ENCODE measurements around the gene R3HCC1L. TPM values are rescaled to one million over a fixed set of nuclear protein-coding genes. Genes with fewer than 3 reads are reported as not detected.
"Not testable (repeated sequence)": the region's sequence is repeated elsewhere in the genome, so short reads cannot be mapped to it uniquely, and the experiment has no call there.

The R3HCC1L gene
- total RNA-seq, 4 donors from 2014 or later: 17.7 to 27.3 (median 25.3) TPM

DNA sequence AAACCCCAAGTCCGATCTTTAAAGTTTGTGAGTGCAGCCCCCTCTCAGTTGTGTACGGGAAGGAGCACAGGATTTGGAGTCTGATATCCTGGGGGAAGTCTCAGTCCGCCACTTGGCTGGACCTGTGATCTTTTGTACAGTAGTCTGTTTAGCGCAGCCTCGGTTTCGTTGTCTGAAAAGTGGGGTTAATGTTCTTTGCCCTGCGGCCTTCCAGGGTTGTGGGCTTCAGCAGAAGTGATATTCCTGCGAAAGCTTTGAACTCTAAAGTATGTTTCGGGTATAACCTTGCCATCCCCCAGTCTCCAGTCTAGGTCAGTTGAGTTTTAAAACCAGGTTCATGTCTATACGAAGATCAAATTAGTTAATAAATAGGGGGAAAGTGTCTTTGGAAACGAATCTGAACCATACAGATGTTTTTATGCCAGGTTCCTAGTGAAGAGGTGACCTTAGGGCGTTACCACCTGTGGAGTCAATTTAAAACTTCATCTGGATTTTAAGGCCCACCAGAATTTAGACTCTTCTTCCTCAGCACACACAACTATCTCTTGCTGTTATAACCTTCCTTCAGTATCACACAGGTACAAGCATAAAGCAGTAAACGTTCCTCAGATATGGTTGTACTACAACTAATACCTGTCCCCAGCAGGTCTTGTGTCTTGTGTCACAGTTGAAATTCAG lies 904 bp downstream of the R3HCC1L start:
- intact Hi-C loops (cut with DNase I; ENCODE audit: low total_unique reads): no loop called here
- Histone ChIP-seq H3K9me3 (no peaks in the 10 kb centered on the region), H3K4me1 (peaks cover 0 to 47% (median 26%) of the 10 kb centered on the region in 4 donors), H3K36me3 (no peaks in the 10 kb centered on the region), H3K27me3 (no peaks in the 10 kb centered on the region), H3K27ac (peak overlapping the region; percentile 89 to 98 (median 94)), H3K4me3 (peak overlapping the region; percentile 66 to 99 (median 77))
- TF ChIP-seq EP300 (IDR thresholded peaks at IDR 0.05; ENCODE audit: low read depth): no peak
- TF ChIP-seq POLR2AphosphoS5 (IDR thresholded peaks at IDR 0.05): no peak
- TF ChIP-seq POLR2A (IDR thresholded peaks at IDR 0.05): no peak
- no peak for DNase-seq
- in situ Hi-C loops (cut with MboI; ENCODE audit: low pct_ligation_motif_present in 1 of 4, low pct_unique_long_range_greater_than_20kb in 1 of 4, low sequenced_read_pairs in 3 of 4): no loop called here
- 11 to 42% methylated on average over 3 to 13 of the region's 13 CpGs for WGBS, 2 donors (ENCODE audit: low coverage in 1 of 2)

DNA sequence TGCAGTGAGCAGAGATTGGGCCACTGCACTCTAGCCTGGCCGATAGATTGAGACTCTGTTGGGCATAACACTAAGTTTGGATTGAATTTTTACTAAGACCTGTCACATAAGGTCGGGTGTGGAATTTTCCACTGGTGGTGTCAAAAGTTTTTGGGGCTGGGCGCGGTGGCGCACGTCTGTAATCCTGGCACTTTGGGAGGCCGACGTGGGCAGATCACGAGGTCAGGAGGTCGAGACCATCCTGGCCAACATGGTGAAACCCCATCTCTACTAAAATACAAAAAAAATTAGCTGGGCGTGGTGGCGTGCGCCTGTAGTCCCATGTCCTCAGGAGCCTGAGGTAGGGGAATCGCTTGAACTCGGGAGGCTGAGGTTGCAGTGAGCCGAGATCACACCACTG lies 2.3 kb downstream of the R3HCC1L start:
- intact Hi-C loops (cut with DNase I; ENCODE audit: low total_unique reads); H3K27ac ChIP-seq; in situ Hi-C loops (cut with MboI; ENCODE audit: low pct_ligation_motif_present in 1 of 4, low pct_unique_long_range_greater_than_20kb in 1 of 4, low sequenced_read_pairs in 3 of 4); DNase-seq; H3K27me3 ChIP-seq; H3K9me3 ChIP-seq; H3K36me3 ChIP-seq; H3K4me3 ChIP-seq: not testable (repeated sequence)
- H3K4me1 ChIP-seq: peaks cover 6 to 58% (median 26%) of the 10 kb centered on the region in 4 donors
- 90 to 94% methylated on average over 4 to 16 of the region's 16 CpGs for WGBS, 2 donors (ENCODE audit: low coverage in 1 of 2)

DNA sequence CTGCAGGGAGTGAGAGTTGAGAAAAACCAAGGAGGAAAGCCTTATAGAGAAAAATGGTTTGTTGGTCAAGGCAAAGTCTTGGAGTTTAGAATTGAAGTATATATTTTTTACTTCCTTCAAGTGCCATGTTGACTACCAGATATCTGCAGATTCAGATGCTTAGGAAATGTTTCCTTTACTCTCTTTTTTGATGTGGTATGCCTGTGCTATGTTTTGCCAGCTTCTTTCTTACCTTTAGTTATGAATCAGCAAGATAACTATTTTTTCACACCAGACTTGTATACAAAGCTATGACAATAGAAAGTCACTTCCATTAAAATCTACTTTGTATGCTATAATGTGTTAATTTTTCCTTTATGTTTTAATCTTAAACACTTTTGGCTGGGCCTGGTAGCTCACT lies 3.6 kb downstream of the R3HCC1L start:
- TF ChIP-seq, protein P1, sequence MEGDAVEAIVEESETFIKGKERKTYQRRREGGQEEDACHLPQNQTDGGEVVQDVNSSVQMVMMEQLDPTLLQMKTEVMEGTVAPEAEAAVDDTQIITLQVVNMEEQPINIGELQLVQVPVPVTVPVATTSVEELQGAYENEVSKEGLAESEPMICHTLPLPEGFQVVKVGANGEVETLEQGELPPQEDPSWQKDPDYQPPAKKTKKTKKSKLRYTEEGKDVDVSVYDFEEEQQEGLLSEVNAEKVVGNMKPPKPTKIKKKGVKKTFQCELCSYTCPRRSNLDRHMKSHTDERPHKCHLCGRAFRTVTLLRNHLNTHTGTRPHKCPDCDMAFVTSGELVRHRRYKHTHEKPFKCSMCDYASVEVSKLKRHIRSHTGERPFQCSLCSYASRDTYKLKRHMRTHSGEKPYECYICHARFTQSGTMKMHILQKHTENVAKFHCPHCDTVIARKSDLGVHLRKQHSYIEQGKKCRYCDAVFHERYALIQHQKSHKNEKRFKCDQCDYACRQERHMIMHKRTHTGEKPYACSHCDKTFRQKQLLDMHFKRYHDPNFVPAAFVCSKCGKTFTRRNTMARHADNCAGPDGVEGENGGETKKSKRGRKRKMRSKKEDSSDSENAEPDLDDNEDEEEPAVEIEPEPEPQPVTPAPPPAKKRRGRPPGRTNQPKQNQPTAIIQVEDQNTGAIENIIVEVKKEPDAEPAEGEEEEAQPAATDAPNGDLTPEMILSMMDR (IDR thresholded peaks at IDR 0.05): no peak
- TF ChIP-seq EP300 (IDR thresholded peaks at IDR 0.05; ENCODE audit: low read depth) (no peak), POLR2A (IDR thresholded peaks at IDR 0.05) (no peak), POLR2AphosphoS5 (IDR thresholded peaks at IDR 0.05) (no peak)
- no peaks in the 10 kb centered on the region for H3K9me3 ChIP-seq
- no peak for DNase-seq
- H3K27me3 ChIP-seq: no peaks in the 10 kb centered on the region
- H3K27ac ChIP-seq: no peak overlapping the region
- intact Hi-C loops (cut with DNase I; ENCODE audit: low total_unique reads): no loop called here
- in situ Hi-C loops (cut with MboI; ENCODE audit: low pct_ligation_motif_present in 1 of 4, low pct_unique_long_range_greater_than_20kb in 1 of 4, low sequenced_read_pairs in 3 of 4): no loop called here
- no peak overlapping the region for H3K4me3 ChIP-seq
- no peaks in the 10 kb centered on the region for H3K36me3 ChIP-seq
- H3K4me1 ChIP-seq: peaks cover 8 to 65% (median 26%) of the 10 kb centered on the region in 4 donors

DNA sequence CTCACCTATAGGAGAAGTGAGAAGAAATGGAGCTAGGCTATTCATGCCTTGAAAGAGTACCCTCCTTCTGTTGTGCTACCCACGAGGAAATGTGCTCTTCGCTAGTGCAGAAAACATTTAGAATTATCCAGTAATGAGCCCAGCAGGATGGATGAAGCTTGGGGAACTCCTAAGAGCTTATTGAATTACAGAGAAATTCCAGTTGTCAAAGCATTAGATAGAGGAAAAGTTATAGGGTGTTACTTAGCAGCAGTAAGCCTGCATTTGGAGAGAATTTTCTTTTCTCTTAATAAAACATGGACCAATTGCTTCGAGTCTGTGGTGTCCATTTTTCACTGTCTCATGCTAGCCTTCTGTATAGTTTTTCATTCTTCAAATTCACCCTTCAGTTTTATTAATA lies 5.0 kb downstream of the R3HCC1L start:
- no peak for TF ChIP-seq EP300 (IDR thresholded peaks at IDR 0.05; ENCODE audit: low read depth)
- no peak for TF ChIP-seq POLR2A (IDR thresholded peaks at IDR 0.05)
- TF ChIP-seq POLR2AphosphoS5 (IDR thresholded peaks at IDR 0.05): no peak
- TF ChIP-seq, protein P1 (IDR thresholded peaks at IDR 0.05): no peak
- Histone ChIP-seq H3K27ac (no peak overlapping the region), H3K4me3 (no peak overlapping the region), H3K4me1 (peaks cover 8 to 62% (median 26%) of the 10 kb centered on the region in 4 donors), H3K27me3 (no peaks in the 10 kb centered on the region), H3K9me3 (no peaks in the 10 kb centered on the region), H3K36me3 (no peaks in the 10 kb centered on the region)
- intact Hi-C loops (cut with DNase I; ENCODE audit: low total_unique reads) (no loop called here), in situ Hi-C loops (cut with MboI; ENCODE audit: low pct_ligation_motif_present in 1 of 4, low pct_unique_long_range_greater_than_20kb in 1 of 4, low sequenced_read_pairs in 3 of 4) (no loop called here)
- no peak for DNase-seq
- WGBS, 2 donors (ENCODE audit: low coverage in 1 of 2): 63 to 83% methylated on average over 3 of the region's 3 CpGs

DNA sequence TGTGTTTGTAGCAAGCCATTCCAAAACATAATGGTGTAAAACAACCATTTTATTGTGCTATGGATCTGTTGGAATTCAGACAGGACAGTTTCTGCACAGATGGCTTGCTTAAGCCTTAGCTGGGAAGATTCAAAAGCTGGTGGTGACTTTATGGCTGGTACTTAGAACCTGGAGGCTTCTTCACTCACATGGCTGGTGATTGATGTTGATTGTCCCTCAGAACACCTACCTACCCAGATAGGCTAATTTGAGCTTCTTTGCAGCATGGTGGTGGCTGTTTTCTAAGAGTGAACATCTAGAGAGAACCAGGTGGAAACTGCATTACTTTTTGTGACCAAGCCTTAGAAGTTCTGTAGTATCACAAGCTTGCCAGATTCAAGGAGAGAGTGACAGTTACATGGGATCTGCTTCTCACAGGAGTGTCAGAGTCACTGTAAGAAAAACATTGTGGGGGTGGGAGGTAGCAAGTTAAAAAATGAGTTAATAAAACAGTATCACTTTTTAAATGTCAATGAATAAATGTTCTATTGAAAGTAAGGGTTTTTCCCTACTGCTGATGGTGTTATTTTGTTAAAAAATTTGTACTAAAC lies 7.1 kb downstream of the R3HCC1L start:
- TF ChIP-seq POLR2AphosphoS5 (IDR thresholded peaks at IDR 0.05) (no peak), POLR2A (IDR thresholded peaks at IDR 0.05) (no peak), EP300 (IDR thresholded peaks at IDR 0.05; ENCODE audit: low read depth) (no peak)
- TF ChIP-seq, protein P1 (IDR thresholded peaks at IDR 0.05): no peak
- intact Hi-C loops (cut with DNase I; ENCODE audit: low total_unique reads) (no loop called here), in situ Hi-C loops (cut with MboI; ENCODE audit: low pct_ligation_motif_present in 1 of 4, low pct_unique_long_range_greater_than_20kb in 1 of 4, low sequenced_read_pairs in 3 of 4) (no loop called here)
- no peak for DNase-seq
- H3K27ac ChIP-seq: no peak overlapping the region
- H3K36me3 ChIP-seq: no peaks in the 10 kb centered on the region
- H3K4me1 ChIP-seq: peaks cover 5 to 49% (median 16%) of the 10 kb centered on the region in 4 donors
- H3K4me3 ChIP-seq: no peak overlapping the region
- no peaks in the 10 kb centered on the region for H3K9me3 ChIP-seq
- H3K27me3 ChIP-seq: no peaks in the 10 kb centered on the region
